ENCODE results near the gene TTC16. TPM values are rescaled to one million over a fixed set of nuclear protein-coding genes. Genes with fewer than 3 reads are reported as not detected.

TTC16 gene
- total RNA-seq, 4 donors from 2014 or later: 0.28 TPM; not detected in 3

- DNase-seq (ENCODE audit: low spot score) (no peak), ATAC-seq (ENCODE audit: low FRiP score) (no peak)
- no peak for TF ChIP-seq CTCF (IDR thresholded peaks at IDR 0.05)
These were observed 5.0 kb downstream of the TTC16 start for GRCh38 chr9:127720865-127721227.

GRCh38 chr9:127721391-127721821, 5.5 kb downstream of the TTC16 start:
- DNase-seq (ENCODE audit: low spot score) (no peak), ATAC-seq (ENCODE audit: low FRiP score) (no peak)
- TF ChIP-seq CTCF (IDR thresholded peaks at IDR 0.05): no peak

GRCh38 chr9:127722055-127722745, 6.3 kb downstream of the TTC16 start:
- no peak for TF ChIP-seq CTCF (IDR thresholded peaks at IDR 0.05)
- ATAC-seq (ENCODE audit: low FRiP score) (no peak), DNase-seq (ENCODE audit: low spot score) (no peak)

GRCh38 chr9:127723013-127723412, 7.1 kb downstream of the TTC16 start:
- no peak for TF ChIP-seq CTCF (IDR thresholded peaks at IDR 0.05)
- ATAC-seq (ENCODE audit: low FRiP score): no peak
- DNase-seq (ENCODE audit: low spot score): no peak

- DNase-seq (ENCODE audit: low spot score) (no peak), ATAC-seq (ENCODE audit: low FRiP score) (peak; percentile 50)
- no peak for TF ChIP-seq CTCF (IDR thresholded peaks at IDR 0.05)
These were observed 7.6 kb downstream of the TTC16 start for GRCh38 chr9:127723444-127723843.

- no peak for TF ChIP-seq CTCF (IDR thresholded peaks at IDR 0.05)
- DNase-seq (ENCODE audit: low spot score) (no peak), ATAC-seq (ENCODE audit: low FRiP score) (peak; percentile 21)
These were observed 8.1 kb downstream of the TTC16 start for GRCh38 chr9:127724012-127724411.

GRCh38 chr9:127726871-127727270, 11.0 kb downstream of the TTC16 start:
- no peak for TF ChIP-seq CTCF (IDR thresholded peaks at IDR 0.05)
- ATAC-seq (ENCODE audit: low FRiP score): no peak

More at GRCh38 chr9:127726871-127727270, 11.0 kb downstream of the TTC16 start:
- no peak for DNase-seq (ENCODE audit: low spot score)

Data from omental fat pad (tissue), 4 donors.